SK-N-SH treated with all-trans-retinoic acid at 6 μM for 48 hours (cell line): ENCODE results near the gene PRSS53.

Experiments used
- ATAC-seq: fragments of 200-7000 bp; cut with Tn5 transposase; 3 replicates; pipeline ENCODE4 v1.9.1; 2020; ENCODE audit warnings: mild to moderate bottlenecking, moderate library complexity
- BACH2 ChIP-seq: fragments of 250-450 bp; sonication (Bioruptor Pico); IDR thresholded peaks from 2 replicates; pipeline ENCODE4 v1.9.0; 2021; ENCODE audit warnings: mild to moderate bottlenecking, borderline replicate concordance
- CREB5 ChIP-seq: fragments of 250-450 bp; sonication (Bioruptor Pico); IDR thresholded peaks from 2 replicates; pipeline ENCODE4 v1.5.1; 2020; ENCODE audit warnings: low read depth, mild to moderate bottlenecking, moderate library complexity
- CSDC2 ChIP-seq: fragments of 250-450 bp; sonication (Bioruptor Pico); IDR thresholded peaks from 2 replicates; pipeline ENCODE4 v1.5.0; 2020; ENCODE audit warnings: mild to moderate bottlenecking, moderate library complexity
- CSRNP3 ChIP-seq: fragments of 250-450 bp; sonication (Bioruptor Pico); IDR thresholded peaks from 2 replicates; pipeline ENCODE4 v1.5.1; 2021; ENCODE audit warnings: mild to moderate bottlenecking, moderate library complexity
- ESRRG ChIP-seq: fragments of 250-450 bp; sonication (Bioruptor Pico); IDR thresholded peaks from 2 replicates; pipeline ENCODE4 v1.6.1; 2021; ENCODE audit warnings: mild to moderate bottlenecking
- GLIS3 ChIP-seq: fragments of 250-450 bp; sonication (Bioruptor Pico); IDR thresholded peaks from 2 replicates; pipeline ENCODE4 v1.5.0; 2020; ENCODE audit warnings: mild to moderate bottlenecking, moderate library complexity
- ISL1 ChIP-seq: fragments of 250-450 bp; sonication (Bioruptor Pico); IDR thresholded peaks from 2 replicates; pipeline ENCODE4 v2.1.2; 2022; ENCODE audit warnings: mild to moderate bottlenecking, moderate library complexity
- OSR1 ChIP-seq: fragments of 250-450 bp; sonication (Bioruptor Pico); IDR thresholded peaks from 2 replicates; pipeline ENCODE4 v1.8.0; 2022; ENCODE audit warnings: moderate library complexity, mild to moderate bottlenecking, inconsistent platforms
- POU6F1 ChIP-seq: fragments of 250-450 bp; sonication (Bioruptor Pico); IDR thresholded peaks from 2 replicates; pipeline ENCODE4 v1.8.0; 2021; ENCODE audit warnings: low read depth, mild to moderate bottlenecking, moderate library complexity, borderline replicate concordance
- PPARA ChIP-seq: fragments of 250-450 bp; sonication (Bioruptor Pico); IDR thresholded peaks from 2 replicates; pipeline ENCODE4 v1.5.0; 2020; ENCODE audit warnings: mild to moderate bottlenecking, borderline replicate concordance
- RARB ChIP-seq: fragments of 250-450 bp; sonication (Bioruptor Pico); IDR thresholded peaks from 2 replicates; pipeline ENCODE4 v1.8.0; 2021; ENCODE audit warnings: mild to moderate bottlenecking, moderate library complexity
- SNAI2 ChIP-seq: fragments of 250-450 bp; sonication (Bioruptor Pico); IDR thresholded peaks from 2 replicates; pipeline ENCODE4 v1.5.0; 2020; ENCODE audit warnings: mild to moderate bottlenecking, moderate library complexity
- TCF4 ChIP-seq: fragments of 250-450 bp; sonication (Bioruptor Pico); IDR thresholded peaks from 2 replicates; pipeline ENCODE4 v1.8.0; 2021; ENCODE audit warnings: mild to moderate bottlenecking, moderate library complexity, borderline replicate concordance
- TOX ChIP-seq: fragments of 250-450 bp; sonication (Bioruptor Pico); IDR thresholded peaks from 2 replicates; pipeline ENCODE4 v1.8.0; 2021; ENCODE audit warnings: mild to moderate bottlenecking, moderate library complexity, borderline replicate concordance
- ZC3H10 ChIP-seq: fragments of 250-450 bp; sonication (Bioruptor Pico); IDR thresholded peaks from 2 replicates; pipeline ENCODE4 v1.5.1; 2021; ENCODE audit warnings: mild to moderate bottlenecking, moderate library complexity
- ZFP3 ChIP-seq: fragments of 250-450 bp; sonication (Bioruptor Pico); IDR thresholded peaks from 2 replicates; pipeline ENCODE4 v1.5.0; 2020; ENCODE audit warnings: mild to moderate bottlenecking, moderate library complexity
- ZNF8 ChIP-seq: fragments of 450-650 bp; formaldehyde crosslinking; IDR thresholded peaks from 2 replicates; pipeline ENCODE4 v1.5.0; 2020; ENCODE audit warnings: mild to moderate bottlenecking, moderate library complexity
- TF ChIP-seq, protein P1 (sequence below): fragments of 250-450 bp; sonication (Bioruptor Pico); IDR thresholded peaks from 2 replicates; pipeline ENCODE4 v1.8.0; 2020; ENCODE audit warnings: mild to moderate bottlenecking, moderate library complexity, borderline replicate concordance

Gene PRSS53

DNA sequence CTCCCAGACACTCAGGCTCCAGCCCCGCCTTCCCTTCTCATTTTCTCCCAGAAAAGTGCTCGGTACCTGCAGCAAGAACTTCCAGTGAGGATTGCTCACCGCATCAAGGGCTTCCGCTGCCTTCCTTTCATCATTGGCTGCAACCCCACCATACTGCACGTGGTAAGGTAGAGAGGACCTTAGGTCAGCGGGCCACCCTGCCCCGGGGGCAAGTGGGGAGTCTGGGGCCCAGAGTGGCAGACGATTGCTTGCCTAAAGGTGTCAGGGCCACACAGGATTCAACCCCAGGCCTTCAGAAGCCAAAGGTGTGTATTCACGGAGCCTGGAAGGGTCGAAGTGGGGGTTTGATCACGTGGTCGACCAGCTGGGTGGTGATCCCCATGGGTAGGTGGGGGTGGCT lies 20.9 kb upstream of the PRSS53 start:
- no peak for TF ChIP-seq ESRRG (CRISPR knock-in tag)
- TF ChIP-seq CREB5 (CRISPR knock-in tag) = no peak
- TF ChIP-seq GLIS3 (CRISPR knock-in tag) = no peak
- TF ChIP-seq TOX (CRISPR knock-in tag) = no peak
- no peak for TF ChIP-seq CSRNP3 (CRISPR knock-in tag)
- no peak for TF ChIP-seq POU6F1 (CRISPR knock-in tag)
- no peak for TF ChIP-seq ISL1 (CRISPR knock-in tag)
- TF ChIP-seq CSDC2 (CRISPR knock-in tag) = no peak

GRCh38 chr16:31108794-31109558 lies 20.2 kb upstream of the PRSS53 start:
- TF ChIP-seq ZNF8 (CRISPR knock-in tag) (no peak), ISL1 (CRISPR knock-in tag) (no peak), CSDC2 (CRISPR knock-in tag) (no peak), CSRNP3 (CRISPR knock-in tag) (no peak), POU6F1 (CRISPR knock-in tag) (no peak), OSR1 (no peak), GLIS3 (CRISPR knock-in tag) (no peak), SNAI2 (no peak), PPARA (CRISPR knock-in tag) (no peak), BACH2 (CRISPR knock-in tag) (no peak)
- TF ChIP-seq, protein P1, sequence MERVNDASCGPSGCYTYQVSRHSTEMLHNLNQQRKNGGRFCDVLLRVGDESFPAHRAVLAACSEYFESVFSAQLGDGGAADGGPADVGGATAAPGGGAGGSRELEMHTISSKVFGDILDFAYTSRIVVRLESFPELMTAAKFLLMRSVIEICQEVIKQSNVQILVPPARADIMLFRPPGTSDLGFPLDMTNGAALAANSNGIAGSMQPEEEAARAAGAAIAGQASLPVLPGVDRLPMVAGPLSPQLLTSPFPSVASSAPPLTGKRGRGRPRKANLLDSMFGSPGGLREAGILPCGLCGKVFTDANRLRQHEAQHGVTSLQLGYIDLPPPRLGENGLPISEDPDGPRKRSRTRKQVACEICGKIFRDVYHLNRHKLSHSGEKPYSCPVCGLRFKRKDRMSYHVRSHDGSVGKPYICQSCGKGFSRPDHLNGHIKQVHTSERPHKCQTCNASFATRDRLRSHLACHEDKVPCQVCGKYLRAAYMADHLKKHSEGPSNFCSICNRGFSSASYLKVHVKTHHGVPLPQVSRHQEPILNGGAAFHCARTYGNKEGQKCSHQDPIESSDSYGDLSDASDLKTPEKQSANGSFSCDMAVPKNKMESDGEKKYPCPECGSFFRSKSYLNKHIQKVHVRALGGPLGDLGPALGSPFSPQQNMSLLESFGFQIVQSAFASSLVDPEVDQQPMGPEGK (CRISPR knock-in tag) = no peak
- peak; percentile 15 for ATAC-seq

More for the DNA sequence above, 20.9 kb upstream of the PRSS53 start:
- no peak for ATAC-seq

DNA sequence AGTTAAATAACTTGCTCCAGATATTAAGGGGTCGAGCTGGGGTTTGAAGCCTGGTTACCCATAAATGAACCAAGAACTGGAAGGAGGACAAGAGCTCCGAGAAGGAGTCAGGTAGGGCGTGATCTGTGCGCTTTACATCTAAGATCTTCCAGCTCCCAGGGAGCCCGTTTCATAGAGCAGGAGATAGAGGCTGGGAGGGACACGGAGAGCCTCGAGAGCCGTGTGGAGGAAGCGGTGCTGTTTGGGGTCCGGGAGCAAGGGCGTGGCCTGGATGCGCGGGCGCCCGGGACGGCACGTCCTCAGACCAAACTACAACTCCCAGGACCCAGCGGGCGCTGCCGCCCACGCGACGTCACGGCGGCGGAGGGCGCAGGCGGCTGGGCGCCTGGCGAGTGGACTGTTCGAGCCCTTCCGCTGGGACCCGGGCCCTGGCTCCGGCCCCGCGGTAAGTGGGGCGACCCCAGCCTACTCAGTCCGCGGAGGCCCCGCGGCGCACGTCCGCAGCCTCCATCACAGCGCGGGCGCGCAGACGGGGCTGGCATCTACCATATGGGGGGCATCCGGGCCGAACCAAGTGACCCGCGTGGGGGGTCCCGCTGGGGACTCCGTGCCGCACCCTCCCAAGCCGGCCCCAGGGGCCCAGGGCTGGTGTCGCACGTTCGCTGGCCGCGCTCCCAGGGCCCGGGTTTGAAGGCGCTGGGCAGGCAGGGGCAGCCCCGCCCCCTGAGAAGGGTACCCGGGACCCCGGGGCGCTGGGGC lies 19.5 kb upstream of the PRSS53 start, which contains the start of gene BCKDK:
BCKDK (plus strand) TSS at position 352 of the 759 bp plus-strand sequence. CDS start 838 bp downstream, outside the sequence.
- peak; percentile 98 for ATAC-seq
- no peak for TF ChIP-seq TCF4
- no peak for TF ChIP-seq BACH2 (CRISPR knock-in tag)
- TF ChIP-seq ZC3H10 (CRISPR knock-in tag) = no peak
- no peak for TF ChIP-seq ZFP3 (CRISPR knock-in tag)
- TF ChIP-seq SNAI2 = no peak
- TF ChIP-seq CREB5 (CRISPR knock-in tag) = no peak
- TF ChIP-seq ESRRG (CRISPR knock-in tag) = no peak
- TF ChIP-seq, protein P1 (CRISPR knock-in tag) = no peak
- TF ChIP-seq ZNF8 (CRISPR knock-in tag) = no peak
- TF ChIP-seq RARB (CRISPR knock-in tag) = no peak
- TF ChIP-seq CSRNP3 (CRISPR knock-in tag) = no peak
